Measurements from ENCODE around the gene SCART1.

GRCh38 chr10:133462512-133463305 is 9.0 kb downstream of the SCART1 start:
- TF ChIP-seq POLR2A (IDR thresholded peaks at IDR 0.05): no peak
- no peak for TF ChIP-seq CTCF (IDR thresholded peaks at IDR 0.05)

Measured in body of pancreas (tissue), 4 donors.